ENCODE measurements around the gene NPHP3. TPM values are rescaled to one million over a fixed set of nuclear protein-coding genes. Genes with fewer than 3 reads are reported as not detected.

NPHP3 gene
- total RNA-seq, 4 donors from 2014 or later = 21.0 to 133 (median 27.3) TPM

- Histone ChIP-seq H3K27ac (no peak overlapping the region), H3K27me3 (no peaks in the 10 kb centered on the region), H3K4me1 (peaks cover 3% of the 10 kb centered on the region), H3K9me3 (no peaks in the 10 kb centered on the region), H3K36me3 (peaks cover 40% of the 10 kb centered on the region), H3K4me3 (no peak overlapping the region)
- 90% methylated on average over 5 of the region's 5 CpGs for WGBS
- no peak for DNase-seq (ENCODE audit: low spot score in 2 of 2)
- no peak for TF ChIP-seq POLR2AphosphoS5 (IDR thresholded peaks at IDR 0.05)
- no peak for TF ChIP-seq CTCF (IDR thresholded peaks at IDR 0.05)
- TF ChIP-seq POLR2A (IDR thresholded peaks at IDR 0.05) = no peak
- TF ChIP-seq EP300 (IDR thresholded peaks at IDR 0.05) = no peak
Measured at GRCh38 chr3:132713977-132714727, 8.1 kb downstream of the NPHP3 start.

DNA sequence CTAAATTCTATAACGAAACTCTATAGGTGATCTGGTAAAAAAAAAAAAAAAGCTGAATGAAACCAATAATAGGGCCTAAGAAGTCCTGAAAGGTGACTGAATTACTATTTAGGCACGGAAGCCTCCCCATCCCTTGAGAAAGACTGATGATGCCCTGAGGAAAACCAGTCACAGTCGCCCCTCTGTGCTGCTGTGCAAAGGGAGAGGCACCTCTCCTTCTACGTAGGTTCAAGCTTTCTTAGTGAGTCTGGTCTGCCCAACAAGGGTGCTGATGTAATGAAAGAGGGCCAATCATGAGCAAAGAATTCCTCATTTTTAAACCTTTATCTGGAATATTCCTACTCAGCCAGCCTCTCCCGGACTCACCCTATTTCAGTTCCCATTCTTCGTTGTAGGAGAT, 11.9 kb downstream of the NPHP3 start:
- TF ChIP-seq CTCF (IDR thresholded peaks at IDR 0.05) = no peak
- H3K27me3 ChIP-seq = no peaks in the 10 kb centered on the region
- H3K4me1 ChIP-seq = no peaks in the 10 kb centered on the region
- no peak overlapping the region for H3K27ac ChIP-seq
- H3K4me3 ChIP-seq = no peak overlapping the region
- WGBS = 88% methylated on average over 6 of the region's 6 CpGs
- no peaks in the 10 kb centered on the region for H3K9me3 ChIP-seq
- DNase-seq (ENCODE audit: low spot score in 2 of 2) = no peak
- peaks cover 69% of the 10 kb centered on the region for H3K36me3 ChIP-seq

DNA sequence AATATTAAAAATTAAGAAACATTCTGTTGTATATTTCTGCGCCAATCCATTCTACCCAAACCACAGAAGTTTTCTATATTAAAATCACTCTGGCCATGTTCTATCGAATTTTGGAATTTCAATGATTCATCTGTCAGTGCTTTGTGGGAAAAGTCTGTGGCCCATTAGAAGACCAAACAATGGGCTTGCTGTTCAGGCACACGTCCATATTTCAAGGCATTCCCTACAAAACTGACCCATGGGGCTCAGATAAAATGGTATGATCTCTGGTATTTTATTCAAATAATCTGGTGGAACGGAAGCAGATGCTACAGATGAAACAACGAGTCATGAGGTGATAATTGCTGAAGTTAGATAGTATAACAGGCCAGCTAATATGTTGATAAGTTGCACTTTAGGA, 12.4 kb downstream of the NPHP3 start:
- DNase-seq (ENCODE audit: low spot score in 2 of 2) = no peak
- H3K4me3 ChIP-seq = no peak overlapping the region
- no peaks in the 10 kb centered on the region for H3K27me3 ChIP-seq
- no peak overlapping the region for H3K27ac ChIP-seq
- H3K9me3 ChIP-seq = no peaks in the 10 kb centered on the region
- 81% methylated on average over 5 of the region's 5 CpGs for WGBS
- H3K36me3 ChIP-seq = peaks cover 69% of the 10 kb centered on the region
- TF ChIP-seq CTCF (IDR thresholded peaks at IDR 0.05) (no peak), EP300 (IDR thresholded peaks at IDR 0.05) (no peak), POLR2A (IDR thresholded peaks at IDR 0.05) (no peak), POLR2AphosphoS5 (IDR thresholded peaks at IDR 0.05) (no peak)
- H3K4me1 ChIP-seq = no peaks in the 10 kb centered on the region

- DNase-seq (ENCODE audit: low spot score in 2 of 2) = no peak
- Histone ChIP-seq H3K36me3 (peaks cover 79% of the 10 kb centered on the region), H3K4me3 (no peak overlapping the region), H3K9me3 (no peaks in the 10 kb centered on the region), H3K27me3 (no peaks in the 10 kb centered on the region), H3K4me1 (no peaks in the 10 kb centered on the region), H3K27ac (no peak overlapping the region)
- TF ChIP-seq CTCF (IDR thresholded peaks at IDR 0.05) = no peak
- TF ChIP-seq POLR2AphosphoS5 (IDR thresholded peaks at IDR 0.05) = no peak
- 94% methylated on average over 2 of the region's 2 CpGs for WGBS
Measured at GRCh38 chr3:132703733-132704132, 18.5 kb downstream of the NPHP3 start.

GRCh38 chr3:132695422-132695821, 26.8 kb downstream of the NPHP3 start:
- Histone ChIP-seq H3K4me3 (no peak overlapping the region), H3K4me1 (no peaks in the 10 kb centered on the region), H3K9me3 (no peaks in the 10 kb centered on the region), H3K27ac (no peak overlapping the region), H3K36me3 (peaks cover 92% of the 10 kb centered on the region), H3K27me3 (no peaks in the 10 kb centered on the region)
- no peak for TF ChIP-seq POLR2AphosphoS5 (IDR thresholded peaks at IDR 0.05)
- TF ChIP-seq POLR2A (IDR thresholded peaks at IDR 0.05) = no peak
- no peak for TF ChIP-seq CTCF (IDR thresholded peaks at IDR 0.05)
- TF ChIP-seq EP300 (IDR thresholded peaks at IDR 0.05) = no peak
- DNase-seq (ENCODE audit: low spot score in 2 of 2) = no peak
- 88% methylated on average over 1 of the region's 1 CpG for WGBS
